Left lung (tissue), 10 donors: ENCODE results near the gene CDK8. TPM values are rescaled to one million over a fixed set of nuclear protein-coding genes. Genes with fewer than 3 reads are reported as not detected.

ENCODE experiments used
- ATAC-seq: fragments of 200-7000 bp; cut with Tn5 transposase; one replicate; pipeline ENCODE4 v1.9.1; 2020; ENCODE audit warnings: moderate library complexity
- DNase-seq, 4 donors: peaks; one replicate each; pipeline ENCODE4 v3.0.0-alpha.2; 2013 to 2020
- H3K27ac ChIP-seq, 2 donors: fragments of 200-600 bp; sonication (generic) in 1 of 2; one replicate each; pipeline versions ENCODE4 v1.5.0 to v1.8.0; 2020 to 2021
- H3K27me3 ChIP-seq, 2 donors: fragments of 200-600 bp; sonication (generic) in 1 of 2; one replicate each; pipeline versions ENCODE4 v1.5.0 to v1.8.0; 2020 to 2021
- H3K36me3 ChIP-seq, 2 donors: fragments of 200-600 bp; sonication (generic) in 1 of 2; one replicate each; pipeline versions ENCODE4 v1.5.0 to v1.8.0; 2020 to 2021
- H3K4me1 ChIP-seq, 2 donors: fragments of 200-600 bp; one replicate each; pipeline ENCODE4 v1.8.0; 2021
- H3K4me3 ChIP-seq, 2 donors: fragments of 200-600 bp; sonication (generic) in 1 of 2; one replicate each; pipeline versions ENCODE4 v1.5.0 to v1.8.0; 2020 to 2021; ENCODE audit warnings: mild to moderate bottlenecking in 1 of 2
- H3K9me3 ChIP-seq, 2 donors: fragments of 200-600 bp; sonication (generic) in 1 of 2; one replicate each; pipeline versions ENCODE4 v1.5.0 to v1.8.0; 2020 to 2021
- CTCF ChIP-seq, 2 donors: fragments of 200-600 bp; sonication (generic) in 1 of 2; IDR thresholded peaks; one replicate each; pipeline versions ENCODE4 v1.5.0 to v1.8.0; 2021; ENCODE audit warnings: antibody characterized with exemption in 2 of 2
- intact Hi-C, 2 donors: fragments of 100-400 bp; cut with DNase I; formaldehyde crosslinking; loops; one replicate each; pipeline versions ENCODE4 v1.11.2 to v1.14.2; 2022
- polyA plus RNA-seq, 6 donors: library from polyadenylated mRNA; unstranded; fragments of 120-200 nt; gene quantifications; one replicate each; pipeline ENCODE4 v1.2.1, GENCODE V29; 2013; ENCODE audit not compliant: insufficient read length in 6 of 6
- total RNA-seq, 2 donors: library from RNA; stranded (reverse); fragmentation: NEBNext Ultra II Directional; extraction: Animal tissue kit (Norgen Biotek cat#: 25700); gene quantifications; one replicate each; pipeline ENCODE4 v1.2.1, GENCODE V29; 2021
- donor health status: DM: no; HTN: yes; CAD: no.
- donor health status: DM: no; HTN: no; CAD: no.

The CDK8 gene
- total and polyA plus RNA-seq, 8 donors, result 10.1 to 21.7 (median 18.9) TPM

- Histone ChIP-seq H3K4me3 (no peak overlapping the region), H3K27me3 (no peaks in the 10 kb centered on the region), H3K4me1 (no peaks in the 10 kb centered on the region), H3K36me3 (no peaks in the 10 kb centered on the region), H3K27ac (no peak overlapping the region), H3K9me3 (no peaks in the 10 kb centered on the region)
- DNase-seq, result no peak
- no peak for ATAC-seq
- TF ChIP-seq CTCF (IDR thresholded peaks at IDR 0.05), result no peak
- intact Hi-C loops, result no loop called here
Measured at GRCh38 chr13:26379831-26380230, 125.9 kb downstream of the CDK8 start.

- H3K27me3 ChIP-seq, result no peaks in the 10 kb centered on the region
- no peak overlapping the region for H3K27ac ChIP-seq
- H3K4me3 ChIP-seq, result no peak overlapping the region
- TF ChIP-seq CTCF (IDR thresholded peaks at IDR 0.05), result no peak
- no peak for ATAC-seq
- no peaks in the 10 kb centered on the region for H3K4me1 ChIP-seq
- intact Hi-C loops, result no loop called here
- H3K36me3 ChIP-seq, result peaks cover 0 to 8% of the 10 kb centered on the region in 2 donors
- no peaks in the 10 kb centered on the region for H3K9me3 ChIP-seq
- no peak for DNase-seq
Measured at GRCh38 chr13:26380930-26381329, 127.0 kb downstream of the CDK8 start.

- H3K36me3 ChIP-seq, result peaks cover 0 to 12% of the 10 kb centered on the region in 2 donors
- no peak for TF ChIP-seq CTCF (IDR thresholded peaks at IDR 0.05)
- no peaks in the 10 kb centered on the region for H3K27me3 ChIP-seq
- no peaks in the 10 kb centered on the region for H3K4me1 ChIP-seq
- no peak overlapping the region for H3K4me3 ChIP-seq
- H3K9me3 ChIP-seq, result no peaks in the 10 kb centered on the region
- intact Hi-C loops, result no loop called here
- DNase-seq (no peak), ATAC-seq (no peak)
- no peak overlapping the region for H3K27ac ChIP-seq
Measured at GRCh38 chr13:26382366-26382765, 128.4 kb downstream of the CDK8 start.

- no peaks in the 10 kb centered on the region for H3K9me3 ChIP-seq
- H3K4me1 ChIP-seq, result no peaks in the 10 kb centered on the region
- H3K4me3 ChIP-seq, result no peak overlapping the region
- ATAC-seq (no peak), DNase-seq (no peak)
- TF ChIP-seq CTCF (IDR thresholded peaks at IDR 0.05), result no peak
- no peak overlapping the region for H3K27ac ChIP-seq
- H3K36me3 ChIP-seq, result peaks cover 0 to 12% of the 10 kb centered on the region in 2 donors
- intact Hi-C loops, result no loop called here
- no peaks in the 10 kb centered on the region for H3K27me3 ChIP-seq
Measured at GRCh38 chr13:26382835-26383234, 128.9 kb downstream of the CDK8 start.

- Histone ChIP-seq H3K36me3 (peaks cover 0 to 20% of the 10 kb centered on the region in 2 donors), H3K9me3 (no peaks in the 10 kb centered on the region), H3K27me3 (no peaks in the 10 kb centered on the region), H3K4me1 (no peaks in the 10 kb centered on the region), H3K4me3 (no peak overlapping the region), H3K27ac (no peak overlapping the region)
- intact Hi-C loops, result no loop called here
- ATAC-seq (no peak), DNase-seq (no peak)
- TF ChIP-seq CTCF (IDR thresholded peaks at IDR 0.05), result no peak
Measured at GRCh38 chr13:26384587-26384986, 130.7 kb downstream of the CDK8 start.
